SW480 (cell line): Measurements from ENCODE around the gene MBOAT2.
A peak's percentile ranks its signal among the peaks of the same experiment; 100 is the strongest.

Experiments
- DNase-seq: peaks from one replicate; pipeline ENCODE4 v3.0.0-alpha.2; 2016; ENCODE audit warnings: low spot score

MBOAT2 gene

DNA sequence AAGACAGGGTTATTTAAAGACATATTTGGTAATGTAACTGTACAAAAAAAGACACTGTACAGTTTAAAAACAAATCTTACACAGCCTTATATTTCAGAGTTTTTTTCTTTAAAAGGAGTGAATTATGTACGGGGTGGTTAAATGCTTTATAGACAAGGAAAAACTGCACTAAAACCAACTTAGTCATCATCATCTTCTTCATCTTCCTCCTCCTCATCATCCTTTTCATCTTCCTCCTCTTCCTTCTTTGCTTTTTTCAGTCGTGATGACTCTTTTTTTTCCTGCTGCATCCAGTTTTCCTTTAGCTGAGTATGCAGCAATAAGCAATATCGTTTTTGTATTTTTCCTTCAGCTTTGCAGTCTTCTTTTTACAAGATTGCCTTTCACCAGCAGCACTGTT lies 14.6 kb upstream of the MBOAT2 start:
- DNase-seq: no peak

DNA sequence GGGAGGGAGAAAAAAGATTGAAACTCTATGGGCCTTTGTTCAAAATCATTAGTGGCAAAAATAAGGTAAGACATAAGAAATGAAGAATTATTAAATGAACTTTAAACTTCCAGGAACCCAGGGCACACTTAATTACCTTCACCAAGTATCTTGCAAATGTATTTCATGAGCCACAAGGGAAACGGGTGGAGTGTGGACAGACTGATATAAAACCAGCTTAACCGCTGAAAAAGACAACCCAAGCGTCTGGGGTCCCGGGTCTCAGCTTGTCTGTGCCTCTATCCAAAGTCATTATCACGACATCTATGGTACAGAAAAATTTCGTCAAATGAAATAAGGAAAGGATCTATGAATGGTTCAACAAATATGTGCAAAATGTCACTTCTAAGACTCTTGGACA lies 13.9 kb upstream of the MBOAT2 start:
- DNase-seq: no peak

DNA sequence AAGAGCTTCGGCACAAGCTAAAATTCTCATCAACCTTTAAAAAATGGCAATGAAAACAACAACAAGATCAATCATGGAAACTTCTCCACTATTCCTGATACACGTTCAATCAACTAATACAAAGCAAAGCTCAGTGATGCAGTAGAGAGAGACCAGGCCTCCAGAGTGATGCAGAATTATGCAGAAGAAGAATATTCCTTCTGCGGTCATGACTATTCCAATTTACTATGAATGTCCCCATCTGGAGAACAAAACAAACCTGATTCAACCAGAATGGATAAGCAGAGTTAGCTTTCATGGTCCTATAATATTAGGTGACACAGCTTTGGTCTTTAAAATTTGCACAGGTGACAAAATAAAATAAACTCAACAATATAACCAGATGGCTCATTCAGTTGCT lies 12.5 kb upstream of the MBOAT2 start:
- DNase-seq: no peak

DNA sequence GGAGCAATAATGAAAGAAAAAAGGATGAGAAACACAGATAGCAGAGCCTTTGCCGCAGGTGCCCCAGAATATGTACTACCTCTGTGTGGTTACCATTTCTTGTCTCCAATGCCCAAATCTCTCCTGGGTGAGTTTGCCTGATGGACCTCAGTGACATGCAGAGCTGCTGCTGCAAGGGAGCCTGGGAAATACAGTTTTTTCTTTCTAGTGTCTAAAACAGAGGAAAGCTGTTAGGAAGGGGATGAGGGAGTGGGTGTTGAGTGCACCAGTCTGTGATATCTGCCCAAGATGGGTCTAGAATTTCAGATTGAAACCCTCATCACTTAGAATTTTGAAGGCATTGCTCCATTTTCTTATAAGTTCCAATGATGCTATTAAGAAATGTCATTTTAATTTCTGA lies 9.9 kb upstream of the MBOAT2 start:
- no peak for DNase-seq

DNA sequence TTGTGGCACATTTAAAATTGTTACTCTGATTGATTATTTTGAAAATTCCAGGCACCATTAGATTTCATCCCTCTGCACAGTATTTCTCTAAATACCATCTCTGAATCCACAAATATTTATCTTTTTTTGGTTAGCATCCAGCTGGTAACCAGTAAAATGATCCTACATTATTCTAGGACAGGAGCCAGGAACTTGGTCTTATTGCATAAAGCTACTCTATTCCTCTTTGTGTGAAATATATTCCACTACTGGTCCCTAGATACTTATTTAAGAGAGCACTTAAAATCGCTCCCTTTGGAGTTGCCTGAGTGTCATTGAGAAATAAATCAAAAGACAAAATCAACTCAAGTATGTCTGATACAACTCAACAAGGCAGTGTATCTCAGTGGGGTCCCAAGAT lies 7.4 kb upstream of the MBOAT2 start:
- DNase-seq: no peak

- DNase-seq: no peak
These were observed 5.6 kb upstream of the MBOAT2 start for GRCh38 chr2:9008951-9009664.

DNA sequence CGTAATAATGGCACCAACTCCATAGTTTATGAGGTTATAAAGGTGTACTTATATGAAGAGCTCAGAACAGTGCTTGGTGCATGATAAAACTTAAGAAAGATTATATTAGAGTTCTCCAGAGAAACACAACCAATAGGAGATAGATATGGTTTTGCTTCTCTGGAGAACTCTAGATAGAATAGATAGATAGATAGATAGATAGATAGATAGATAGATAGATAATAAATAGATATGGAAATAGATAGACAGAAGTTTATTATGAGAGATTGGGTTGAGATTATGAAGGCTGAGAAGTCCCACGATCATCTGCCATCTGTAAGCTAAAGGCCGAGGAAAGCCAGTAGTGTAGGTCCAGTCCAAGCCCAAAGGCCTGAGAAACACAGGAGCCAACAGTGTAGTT lies 2.9 kb upstream of the MBOAT2 start:
- no peak for DNase-seq

DNA sequence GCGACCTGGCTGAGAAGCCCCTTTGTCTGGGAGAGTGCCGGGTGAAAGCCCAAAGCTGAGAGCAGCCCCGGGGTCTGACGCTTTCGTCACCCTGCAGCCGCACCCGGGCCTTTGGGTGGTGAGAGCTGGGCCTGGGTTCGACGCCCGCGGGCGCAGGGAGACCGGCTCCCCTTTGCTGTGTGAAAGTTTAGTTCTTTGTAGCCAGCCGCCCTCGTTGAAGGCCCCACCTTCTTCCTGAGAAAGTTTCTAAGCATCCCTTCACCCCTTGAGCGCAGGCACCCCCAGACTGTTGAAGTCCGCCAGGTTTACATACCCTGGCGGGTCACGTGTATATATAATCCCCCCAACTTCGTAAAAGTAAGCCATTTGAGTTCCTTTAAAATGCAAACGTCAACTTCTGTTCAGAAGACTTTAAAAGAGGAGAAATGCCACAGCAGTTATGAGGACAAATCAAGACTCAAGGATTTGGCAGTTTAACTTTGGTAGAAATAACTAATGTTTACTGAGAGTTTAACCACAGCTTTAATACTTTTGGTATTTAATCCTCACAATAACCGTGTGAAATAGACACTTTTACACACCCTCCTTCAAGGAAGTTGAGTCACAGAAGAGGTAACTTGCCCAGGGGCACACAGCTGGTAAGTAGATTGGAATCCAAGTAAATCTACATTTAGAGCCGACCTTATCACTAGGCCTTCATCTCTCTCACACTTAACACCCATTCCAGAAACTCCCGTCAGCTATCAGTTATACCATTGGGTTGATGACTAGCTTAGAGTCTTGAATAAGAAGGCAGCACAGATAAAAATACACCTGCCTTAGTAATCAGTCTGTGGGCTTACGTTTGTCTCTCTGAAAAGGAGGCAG lies 1.1 kb upstream of the MBOAT2 start:
- DNase-seq: no peak

DNA sequence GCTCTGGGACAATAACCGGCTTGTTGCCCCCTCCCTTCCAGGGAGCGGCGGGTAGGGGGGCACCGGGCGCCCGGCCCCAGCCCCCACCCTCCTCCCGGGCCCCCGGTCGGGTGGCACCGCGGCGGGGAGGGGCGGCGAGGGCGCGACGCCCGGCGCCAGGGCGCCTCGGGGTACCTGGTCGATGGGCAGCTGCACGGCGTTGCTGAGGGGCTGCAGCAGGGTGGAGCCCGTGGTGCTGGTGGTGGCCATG lies 193 bp downstream of the MBOAT2 start:
- DNase-seq: no peak

DNA sequence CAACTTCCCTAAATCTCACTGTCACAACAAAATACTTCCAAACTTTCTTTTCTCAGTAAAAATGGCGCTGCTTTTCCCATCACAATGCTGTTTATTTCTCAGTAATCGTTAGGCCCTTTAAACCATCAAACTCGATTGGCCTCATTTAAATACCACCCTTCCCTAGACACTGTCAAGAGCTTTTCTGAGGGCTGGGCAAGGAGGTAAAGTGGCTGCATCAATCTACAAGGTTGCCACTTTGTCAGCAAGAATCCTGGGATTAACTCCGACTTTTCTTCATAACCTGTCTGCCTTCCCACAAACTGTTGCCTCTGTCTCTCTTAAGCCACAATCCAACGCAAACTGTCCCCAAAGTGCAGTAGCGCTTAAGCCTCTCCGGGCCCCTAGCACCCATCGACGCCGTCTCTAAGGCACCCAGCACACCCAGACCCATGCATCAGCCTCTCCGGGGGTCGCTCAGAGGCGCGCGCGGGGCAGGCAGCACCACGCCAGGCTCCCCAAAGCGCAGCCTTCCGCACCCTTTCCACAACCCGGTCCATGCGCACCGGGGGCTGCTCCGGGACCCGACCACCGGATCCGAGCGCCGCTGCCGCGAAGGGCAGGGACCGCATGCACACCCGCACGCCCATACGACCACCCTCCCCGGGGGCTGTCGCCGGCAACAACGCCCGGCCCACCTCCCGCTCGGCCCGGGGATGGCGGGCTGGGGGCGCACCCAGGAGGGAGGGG lies 683 bp downstream of the MBOAT2 start:
- DNase-seq: peak; percentile 50

GRCh38 chr2:9002313-9002636 lies 1.2 kb downstream of the MBOAT2 start:
- DNase-seq: no peak

- no peak for DNase-seq
These were observed 1.7 kb downstream of the MBOAT2 start for GRCh38 chr2:9001778-9002177.

GRCh38 chr2:9001229-9001628 lies 2.3 kb downstream of the MBOAT2 start:
- DNase-seq: peak; percentile 72

DNA sequence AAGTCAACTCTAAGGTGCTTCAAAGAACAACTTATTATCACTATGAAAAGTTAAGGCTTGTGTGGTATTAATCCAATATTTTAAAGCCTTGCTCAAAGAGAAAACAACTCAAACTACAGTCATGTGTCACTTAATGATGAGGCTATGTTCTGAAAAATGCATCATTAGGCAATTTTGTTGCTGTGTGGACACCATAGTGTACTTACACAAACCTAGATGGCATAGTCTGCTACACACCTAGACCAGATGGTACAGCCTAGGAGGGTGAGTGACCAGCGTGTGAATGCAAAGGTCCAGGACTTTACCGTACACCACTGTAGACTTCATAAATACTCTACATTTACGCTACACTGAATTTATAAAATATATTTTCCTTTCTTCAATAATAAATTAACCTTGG lies 3.0 kb downstream of the MBOAT2 start:
- DNase-seq: no peak

DNA sequence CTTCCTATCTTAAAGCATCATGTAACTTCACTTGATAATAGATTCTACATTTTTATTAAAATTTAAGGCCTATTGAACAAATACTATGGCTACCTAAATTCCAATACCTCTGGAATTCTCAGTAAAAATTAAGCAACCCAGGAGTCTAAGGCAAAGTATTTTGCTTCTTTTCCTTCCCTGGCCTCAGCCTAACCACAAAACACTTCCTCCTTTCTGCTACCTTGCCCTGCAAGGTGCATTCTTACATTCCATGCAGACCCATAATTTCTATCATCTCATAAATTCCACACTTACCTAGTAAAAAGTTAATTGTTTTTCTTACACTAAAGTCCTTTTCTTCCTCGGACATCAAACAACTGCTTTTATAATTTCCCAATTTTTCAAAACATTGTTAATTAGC lies 3.7 kb downstream of the MBOAT2 start:
- no peak for DNase-seq

GRCh38 chr2:8999102-8999446 lies 4.4 kb downstream of the MBOAT2 start:
- DNase-seq: no peak

DNA sequence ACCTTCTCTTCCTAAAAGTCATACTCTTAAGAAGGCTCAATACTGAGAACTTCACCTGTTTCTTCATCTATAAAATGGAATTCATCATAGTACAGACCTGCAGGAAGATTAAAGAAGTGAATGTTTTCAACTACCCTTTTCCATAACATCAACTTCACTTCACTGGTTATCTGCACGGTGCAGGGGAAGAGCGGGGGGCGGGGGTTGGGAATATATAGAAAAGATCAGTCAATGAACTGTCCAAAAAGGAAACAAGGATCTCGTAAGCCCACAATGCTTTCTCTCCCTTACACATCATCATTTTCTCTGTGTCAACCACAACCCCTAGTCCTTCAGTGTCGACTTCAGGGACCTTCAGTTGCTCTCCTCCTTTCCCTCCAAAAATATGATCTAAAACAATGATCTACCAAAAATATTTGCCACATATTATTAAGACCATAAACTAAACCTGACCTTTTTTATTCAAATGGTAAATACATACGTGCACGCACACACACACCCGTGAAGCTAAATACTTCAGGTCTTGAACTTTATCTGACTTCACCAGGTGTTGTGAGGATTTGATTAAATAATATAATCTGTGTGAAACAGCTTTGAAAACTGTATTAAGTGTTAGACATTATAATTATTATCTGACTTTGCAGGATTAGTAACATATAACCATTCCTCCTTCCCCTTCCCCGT lies 4.9 kb downstream of the MBOAT2 start:
- no peak for DNase-seq

DNA sequence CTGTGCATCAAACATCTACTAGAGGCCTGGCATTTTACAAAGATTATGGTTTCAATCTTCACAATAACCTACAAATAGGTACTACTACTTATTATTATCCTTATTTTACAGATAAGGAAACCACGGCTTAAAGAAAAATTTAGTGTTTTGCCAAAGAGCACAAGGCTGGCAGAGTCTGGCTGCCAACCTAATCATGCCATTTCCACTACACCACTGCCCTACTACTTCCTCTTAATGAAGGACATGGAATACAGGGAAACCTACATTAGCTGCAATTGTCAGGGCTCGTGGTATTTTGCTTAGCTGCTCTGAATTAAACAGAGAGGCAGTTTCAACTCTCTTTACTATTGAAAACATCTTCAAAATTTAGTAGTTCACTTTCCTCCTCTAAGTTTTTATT lies 5.9 kb downstream of the MBOAT2 start:
- no peak for DNase-seq

- no peak for DNase-seq
These were observed 6.4 kb downstream of the MBOAT2 start for GRCh38 chr2:8997108-8997507.

DNA sequence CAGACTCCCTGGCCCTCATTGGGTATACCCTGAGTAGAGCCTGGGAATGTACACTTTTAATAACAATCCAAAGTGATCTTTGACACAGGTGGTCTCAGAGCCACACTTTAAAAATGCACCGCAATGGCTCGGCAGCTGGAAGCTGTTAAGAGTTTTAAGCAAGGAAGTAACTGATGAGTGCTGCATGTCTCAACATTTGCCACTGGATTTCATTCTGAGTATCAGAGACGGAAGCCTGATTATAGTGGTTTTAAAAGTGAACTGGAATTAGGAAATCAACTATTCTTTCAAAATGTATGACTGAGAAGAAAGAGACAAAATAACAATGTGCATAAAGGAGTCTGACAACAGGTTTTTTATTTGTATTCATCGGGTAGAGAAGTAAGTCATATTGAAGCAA lies 7.5 kb downstream of the MBOAT2 start:
- no peak for DNase-seq

DNA sequence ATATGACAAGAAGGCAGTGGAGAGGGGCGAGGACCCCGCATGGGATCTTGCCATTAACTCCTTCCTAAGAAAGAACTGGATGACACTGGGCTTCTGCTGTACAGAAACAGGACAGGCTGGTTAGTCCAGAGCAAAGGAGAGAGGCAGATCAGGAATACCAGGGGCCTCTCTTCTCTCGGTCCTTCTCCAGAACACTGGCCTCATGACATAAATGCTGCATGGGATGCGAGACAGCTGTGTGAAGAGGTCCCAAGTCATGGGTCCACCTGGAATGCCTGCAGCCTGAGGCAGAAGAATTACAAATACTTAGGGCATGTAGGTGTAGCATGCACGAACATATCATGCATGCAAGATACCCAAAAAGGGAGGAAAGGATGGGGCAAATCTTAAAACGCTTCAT lies 9.1 kb downstream of the MBOAT2 start:
- DNase-seq: no peak

DNA sequence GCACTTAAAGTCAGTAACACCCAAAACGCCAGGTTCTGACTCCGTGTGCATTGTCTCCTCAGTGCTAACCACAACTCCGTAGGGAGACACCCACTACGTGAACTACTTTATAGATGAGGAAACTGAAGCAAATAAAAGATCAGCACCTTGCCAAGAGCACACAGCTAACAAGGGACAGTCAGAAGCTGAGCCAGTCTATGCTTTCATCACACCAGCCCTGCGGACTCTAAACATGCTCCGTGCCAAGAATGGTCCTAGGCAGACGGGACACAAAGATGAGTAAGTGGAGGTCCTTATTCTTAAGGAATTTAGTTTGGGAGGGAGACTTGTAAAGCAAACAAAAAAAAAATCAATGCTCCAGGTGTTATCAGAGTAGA lies 9.6 kb downstream of the MBOAT2 start:
- no peak for DNase-seq
